Activated CD4-positive, alpha-beta T cell treated with anti-CD3 and anti-CD28 coated beads, Interleukin-2, Interleukin-6, amounts not matched to agents 100 ng/mL and 50 ng/mL, durations not matched to agents 16 hours and 8 hours (primary cell): ENCODE measurements around the gene TNK2.
"Not testable (repeated sequence)": the region's sequence is repeated elsewhere in the genome, so short reads cannot be mapped to it uniquely, and the experiment has no call there.

Experiments used
- DNase-seq: peaks from one replicate; pipeline ENCODE4 v3.0.0-alpha.2; 2020

TNK2 gene

DNA sequence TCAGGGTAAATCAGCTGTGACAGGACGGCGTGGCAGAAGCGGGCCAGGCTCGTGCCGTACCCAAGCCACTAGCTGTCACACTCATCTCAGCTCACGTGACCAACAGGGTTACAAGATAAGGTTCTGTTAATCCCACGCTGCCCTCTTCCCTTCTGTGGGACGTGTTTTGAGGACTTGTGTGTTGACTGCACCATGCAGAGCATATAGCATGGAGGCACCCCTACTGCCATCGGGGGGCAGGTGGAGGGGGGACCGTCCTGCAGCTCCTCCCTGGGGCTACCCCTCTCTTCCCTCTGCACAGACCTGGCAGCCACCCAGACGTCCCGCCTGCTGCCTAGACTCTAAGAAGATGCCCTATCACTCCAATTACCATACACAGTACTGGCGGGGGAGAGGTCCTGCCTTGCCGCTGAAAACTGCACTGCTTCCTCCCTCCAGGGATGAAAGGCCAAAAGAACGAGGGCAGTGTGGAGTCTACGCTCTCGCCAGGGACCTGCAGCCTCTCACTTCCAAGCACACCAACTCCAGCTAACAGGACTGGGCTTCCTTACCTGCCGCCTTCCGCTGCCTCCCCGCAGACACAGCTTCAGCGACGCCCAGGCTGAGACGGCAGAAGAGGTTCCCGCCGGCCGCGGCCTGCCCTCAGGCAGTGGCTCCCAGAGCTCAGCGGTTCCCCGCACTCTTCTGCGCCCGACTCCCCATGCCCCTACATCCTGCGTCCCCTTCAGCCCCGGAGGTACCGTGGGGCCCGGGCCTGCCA lies at the start of gene TNK2:
TNK2 (minus strand) TSS at position 618 of the 760 bp plus-strand sequence. CDS start 19,963 bp downstream, outside the sequence.
- peak; percentile 73 for DNase-seq

- no peak for DNase-seq
Observed at GRCh38 chr3:195956577-195956976, 48.2 kb upstream of the TNK2 start.

DNA sequence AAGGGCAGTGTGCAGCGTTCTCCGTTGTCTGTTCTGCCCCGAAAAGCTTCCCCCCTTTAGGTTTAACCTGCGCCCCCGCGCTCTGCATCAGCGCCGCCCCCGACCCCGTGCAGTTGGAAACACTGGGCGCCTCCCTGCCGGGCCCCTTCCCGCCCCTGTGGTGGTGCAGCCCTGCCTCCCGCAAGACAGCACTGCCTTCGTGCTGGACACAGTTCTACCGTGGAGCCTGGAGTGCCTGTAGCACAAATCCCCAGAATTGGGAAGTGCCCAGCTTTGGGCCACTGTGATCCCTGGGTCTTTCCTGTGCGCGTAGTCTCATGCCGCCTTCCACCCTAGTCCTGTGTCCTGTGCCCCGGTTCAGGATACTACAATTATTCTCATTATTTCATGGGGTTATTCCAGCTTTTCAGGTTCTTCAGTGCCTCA lies 47.1 kb upstream of the TNK2 start:
- DNase-seq, result not testable (repeated sequence)

- not testable (repeated sequence) for DNase-seq
Observed at GRCh38 chr3:195954752-195955119, 46.4 kb upstream of the TNK2 start.

DNA sequence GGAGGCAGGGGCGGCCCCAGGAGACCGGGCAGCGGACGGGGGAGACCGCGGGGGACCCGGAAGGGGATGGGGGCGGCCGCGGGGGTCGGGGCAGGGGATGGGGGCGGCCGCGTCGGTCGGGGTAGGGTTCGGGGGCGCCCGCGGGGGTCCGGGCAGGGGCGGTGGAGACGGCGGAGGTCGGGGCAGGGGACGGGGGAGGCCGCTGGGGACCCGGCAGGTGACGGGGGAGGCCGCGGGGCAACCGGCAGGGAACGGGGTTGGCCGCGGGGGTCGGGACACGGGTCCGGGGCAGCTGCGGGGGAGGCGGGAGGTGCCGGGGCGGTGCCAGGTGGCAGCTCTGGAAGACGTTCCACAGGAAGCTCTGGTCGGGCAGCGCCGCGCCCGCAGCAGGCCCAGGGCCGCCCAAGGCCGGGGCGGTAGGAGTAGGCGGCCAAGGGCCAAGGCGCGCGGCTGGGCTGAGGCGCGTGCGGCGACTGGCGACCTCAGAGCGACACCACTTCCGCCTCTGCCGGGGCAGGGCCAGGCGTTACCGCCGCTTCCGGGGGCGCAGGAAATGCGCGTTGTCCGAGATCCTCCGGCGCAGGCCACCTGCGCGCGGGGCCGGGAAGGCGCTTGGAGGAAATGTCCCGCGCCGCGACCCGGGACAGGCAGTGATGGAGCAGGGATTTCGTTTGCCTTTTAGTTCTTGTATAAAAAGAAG lies 45.9 kb upstream of the TNK2 start:
- DNase-seq, result peak; percentile 96

DNA sequence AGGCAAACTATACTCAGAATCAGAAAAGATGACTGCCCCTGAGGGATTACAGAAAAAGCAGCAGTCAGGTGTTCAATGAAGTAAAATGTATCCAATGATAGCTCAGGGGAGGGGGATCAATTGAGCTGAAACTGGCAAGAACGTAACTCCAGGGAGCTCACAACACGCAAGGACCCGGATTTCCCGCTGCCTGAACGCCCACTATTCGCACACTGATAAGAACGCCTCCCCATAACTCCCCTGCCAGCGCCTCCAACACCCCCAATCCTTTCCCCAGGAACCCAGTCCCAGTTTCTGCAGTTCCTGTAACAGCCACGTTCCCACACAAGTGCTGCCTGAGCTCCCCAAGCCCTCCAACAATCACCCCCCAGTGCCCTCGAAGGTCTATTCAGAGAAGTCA lies 44.2 kb upstream of the TNK2 start:
- not testable (repeated sequence) for DNase-seq

- DNase-seq, result not testable (repeated sequence)
Observed at GRCh38 chr3:195951443-195952177, 43.3 kb upstream of the TNK2 start.

DNA sequence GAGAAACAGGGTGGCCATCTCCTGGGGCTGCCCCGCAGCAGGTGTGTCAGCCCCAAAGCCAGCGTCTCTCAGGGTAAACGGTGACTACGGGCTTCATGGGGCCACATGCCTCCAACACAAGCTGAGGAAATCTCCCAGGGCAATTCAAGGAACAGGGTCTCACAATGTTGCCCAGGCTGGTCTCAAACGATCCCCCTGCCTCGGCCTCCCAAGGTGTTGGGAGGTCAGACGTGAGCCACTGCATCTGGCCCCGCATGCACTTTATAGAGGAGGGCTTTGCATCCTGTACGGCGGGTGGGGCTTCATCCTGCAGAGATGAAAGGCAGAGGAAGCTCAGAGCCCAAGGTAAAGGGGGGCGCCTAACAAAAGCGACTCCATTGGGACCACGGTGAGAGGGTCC lies 42.4 kb upstream of the TNK2 start:
- not testable (repeated sequence) for DNase-seq

DNA sequence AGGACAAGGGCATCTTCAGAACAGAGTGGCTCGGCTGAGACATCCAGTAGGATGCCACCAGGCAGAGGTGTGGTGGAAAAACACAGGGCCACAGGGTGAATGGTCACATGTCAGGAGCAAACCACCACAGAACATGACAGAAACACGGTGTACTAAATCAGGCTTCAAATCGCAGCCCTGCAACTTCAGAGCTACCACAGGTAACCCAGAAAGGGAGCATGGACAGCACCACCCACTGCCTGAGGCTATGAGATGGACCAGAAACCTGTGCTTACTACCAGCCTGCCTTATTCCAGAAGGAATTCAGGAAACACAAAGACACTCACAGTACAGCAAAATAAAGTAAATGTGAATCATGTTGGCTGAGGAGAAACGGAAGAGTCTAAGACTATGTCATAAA lies 41.8 kb upstream of the TNK2 start:
- DNase-seq, result not testable (repeated sequence)

DNA sequence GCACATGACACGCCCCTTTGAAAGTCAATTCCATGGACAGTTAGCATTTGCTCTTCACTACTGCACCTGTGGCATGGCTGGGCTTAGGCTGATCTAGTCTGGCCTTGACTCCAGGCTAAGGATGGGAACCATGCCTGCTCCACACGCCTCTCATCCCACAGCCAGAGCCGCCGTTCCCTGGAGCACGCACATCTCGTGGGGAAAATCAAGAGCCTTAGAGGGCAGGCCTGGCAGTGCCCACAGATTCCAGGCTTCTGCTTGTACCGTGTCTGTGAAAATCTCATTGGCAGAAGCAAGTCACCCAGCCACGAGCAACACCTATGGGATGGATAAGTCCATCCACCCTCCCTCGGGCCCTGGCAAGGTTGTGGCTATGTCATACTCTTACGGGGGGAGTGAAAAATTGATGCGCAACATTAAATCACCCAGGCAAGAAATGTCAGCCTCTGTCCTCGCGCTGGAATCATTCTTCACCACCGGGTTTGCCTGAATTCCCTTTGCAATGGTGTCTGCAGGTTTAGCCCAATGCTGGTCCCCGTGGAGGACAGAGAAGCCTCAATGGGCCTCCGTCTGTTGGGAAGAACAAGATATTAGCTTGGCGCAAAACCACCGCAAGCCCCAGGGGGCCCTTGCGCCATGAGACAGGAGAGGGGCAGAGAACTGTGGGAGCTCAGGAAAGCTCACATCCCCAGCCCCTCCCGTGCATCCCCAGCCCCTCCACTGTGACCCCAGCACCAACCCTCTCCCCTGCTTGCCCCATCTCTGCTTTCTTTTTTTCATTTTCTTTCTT lies 38.8 kb upstream of the TNK2 start:
- DNase-seq, result not testable (repeated sequence)

GRCh38 chr3:195941265-195941815 lies 33.0 kb upstream of the TNK2 start:
- not testable (repeated sequence) for DNase-seq

- not testable (repeated sequence) for DNase-seq
Observed at GRCh38 chr3:195940806-195941205, 32.5 kb upstream of the TNK2 start.

- DNase-seq, result not testable (repeated sequence)
Observed at GRCh38 chr3:195939526-195940470, 31.4 kb upstream of the TNK2 start.

- DNase-seq, result not testable (repeated sequence)
Observed at GRCh38 chr3:195933044-195933430, 24.7 kb upstream of the TNK2 start.

DNA sequence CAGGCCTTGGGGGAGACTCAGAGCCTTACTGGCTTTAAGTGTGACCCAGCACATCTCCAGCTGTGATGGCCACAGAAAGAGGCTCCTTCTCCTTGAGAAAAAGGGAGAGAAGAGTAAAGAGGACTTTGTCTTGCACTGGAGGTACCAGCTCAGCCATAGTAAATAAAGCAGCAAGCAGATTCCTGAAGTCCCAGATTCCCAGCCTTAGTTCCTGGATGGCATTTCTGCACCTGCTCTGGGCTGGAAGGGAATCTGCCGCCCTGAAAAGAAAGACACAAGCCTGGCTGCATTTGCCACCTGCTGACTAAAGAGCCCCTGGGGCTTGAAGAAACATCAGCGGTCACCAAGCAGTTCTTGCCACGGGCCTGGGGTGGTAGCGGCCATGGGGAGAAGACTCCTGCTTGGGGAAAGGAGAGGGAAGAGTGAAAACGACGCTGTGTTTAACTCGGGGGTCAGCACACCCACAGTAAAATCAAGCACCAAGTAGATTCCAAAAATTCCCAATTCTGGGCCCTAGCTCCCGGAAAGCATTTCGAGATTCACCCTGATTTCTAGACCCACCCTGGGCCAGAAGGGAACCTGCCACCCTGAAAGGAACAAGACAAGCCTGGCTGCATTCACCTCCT lies 24.2 kb upstream of the TNK2 start:
- no peak for DNase-seq

DNA sequence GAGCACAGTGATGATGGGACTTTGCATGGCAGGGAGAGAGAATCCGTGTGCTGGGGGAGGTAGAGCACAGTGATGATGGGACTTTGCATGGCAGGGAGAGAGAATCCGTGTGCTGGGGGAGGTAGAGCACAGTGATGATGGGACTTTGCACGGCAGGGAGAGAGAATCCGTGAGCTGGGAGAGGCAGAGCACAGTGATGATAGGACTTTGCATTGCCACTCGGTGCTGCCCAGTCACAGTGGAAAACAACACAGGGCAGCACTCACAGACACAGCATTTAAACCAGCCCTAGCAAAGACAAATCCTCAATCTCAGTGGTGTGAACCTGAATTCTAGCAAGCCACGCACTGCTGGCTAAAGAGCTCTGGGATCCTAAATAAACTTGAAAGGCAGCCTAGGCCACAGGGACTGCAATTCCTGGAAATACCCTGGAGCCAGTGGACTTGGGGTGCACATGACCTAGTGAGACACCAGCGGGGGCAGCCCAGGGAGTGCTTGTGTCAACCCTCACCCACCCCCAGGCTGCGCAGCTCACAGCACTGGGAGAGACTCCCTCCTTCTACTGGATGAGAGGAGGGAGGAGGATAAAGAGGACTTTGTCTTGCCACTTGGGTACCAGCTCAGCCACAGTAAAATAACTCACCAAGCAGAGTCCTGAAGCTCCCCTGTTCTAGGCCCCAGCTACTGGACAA lies 23.4 kb upstream of the TNK2 start:
- no peak for DNase-seq

- DNase-seq, result no peak
Observed at GRCh38 chr3:195929452-195929851, 21.1 kb upstream of the TNK2 start.

GRCh38 chr3:195921334-195921791 lies 13.0 kb upstream of the TNK2 start:
- DNase-seq, result no peak

GRCh38 chr3:195918176-195918575 lies 9.8 kb upstream of the TNK2 start:
- DNase-seq, result no peak

GRCh38 chr3:195916991-195917390 lies 8.6 kb upstream of the TNK2 start:
- no peak for DNase-seq
